Stimulated activated CD8-positive, alpha-beta memory T cell treated with anti-CD3 and anti-CD28 coated beads, Interleukin-4, amount 100 ng/mL, for 24 hours (primary cell): ENCODE data around the gene MTCP1.

Experiments used
- DNase-seq: peaks from one replicate; pipeline ENCODE4 v3.0.0-alpha.2; 2020; ENCODE audit warnings: low read depth

MTCP1 gene, protein sequence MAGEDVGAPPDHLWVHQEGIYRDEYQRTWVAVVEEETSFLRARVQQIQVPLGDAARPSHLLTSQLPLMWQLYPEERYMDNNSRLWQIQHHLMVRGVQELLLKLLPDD

GRCh38 chrX:155070975-155071693, at the start of gene MTCP1, which contains the start of the genes BRCC3 and CMC4:
Gene MTCP1, minus strand, starts transcription at chrX:155071136. Its CDS starts 5,126 bp downstream, at chrX:155066010.
Gene BRCC3, plus strand, starts transcription at chrX:155071508. Its CDS starts 20 bp downstream, at chrX:155071528.
Gene CMC4, minus strand, starts transcription at chrX:155071136. Its CDS starts 7,113 bp downstream, at chrX:155064023.
- DNase-seq: peak; percentile 66

DNA sequence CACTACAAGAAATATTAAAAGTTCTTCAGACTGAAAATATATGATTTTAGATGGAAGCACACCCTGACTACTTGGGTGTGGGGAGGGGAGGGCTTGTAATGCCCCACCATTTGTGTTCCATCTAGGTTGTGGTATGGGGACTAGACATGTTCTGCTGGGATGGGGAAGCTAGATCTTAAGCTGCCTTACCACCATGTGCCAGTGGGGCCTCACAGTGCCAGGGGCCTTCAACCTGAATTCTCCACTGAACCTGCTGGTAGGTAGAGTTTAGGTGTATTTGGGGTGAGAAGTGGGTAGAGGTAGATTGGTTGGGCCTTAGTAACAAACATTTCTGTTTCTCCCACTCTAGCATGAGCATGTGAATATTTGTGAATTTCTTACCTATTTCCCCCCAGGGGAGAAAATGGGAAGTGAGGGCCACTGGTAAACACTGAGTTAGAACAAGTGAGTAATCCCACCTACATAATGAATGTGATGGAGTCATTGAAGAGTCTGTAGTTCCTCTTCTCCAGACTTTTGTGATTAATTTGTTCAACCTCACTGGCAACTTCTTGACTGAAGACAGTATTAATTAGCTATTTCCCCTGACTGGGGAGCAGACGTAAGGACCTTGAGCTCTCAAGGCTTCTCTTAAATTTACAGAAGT, 44.4 kb upstream of the MTCP1 start:
- no peak for DNase-seq

DNA sequence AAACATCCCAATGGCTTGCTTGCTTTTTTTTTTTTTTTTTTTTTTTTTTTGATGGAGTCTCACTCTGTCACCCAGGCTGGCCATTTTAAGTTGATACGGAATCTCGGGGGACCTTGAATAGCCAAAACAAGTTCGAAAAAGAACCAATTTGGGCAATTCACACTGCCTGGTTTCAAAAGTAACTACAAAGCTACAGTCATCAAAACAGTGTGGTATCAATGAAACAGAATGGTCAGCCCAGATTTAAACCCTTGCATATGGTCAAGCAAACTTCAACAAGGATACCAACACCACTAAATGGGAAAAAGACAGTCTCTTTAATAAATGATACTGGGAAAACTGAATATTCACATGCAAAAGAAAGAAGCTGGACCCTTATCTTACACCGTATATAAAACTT, 42.2 kb upstream of the MTCP1 start:
- DNase-seq: no peak

DNA sequence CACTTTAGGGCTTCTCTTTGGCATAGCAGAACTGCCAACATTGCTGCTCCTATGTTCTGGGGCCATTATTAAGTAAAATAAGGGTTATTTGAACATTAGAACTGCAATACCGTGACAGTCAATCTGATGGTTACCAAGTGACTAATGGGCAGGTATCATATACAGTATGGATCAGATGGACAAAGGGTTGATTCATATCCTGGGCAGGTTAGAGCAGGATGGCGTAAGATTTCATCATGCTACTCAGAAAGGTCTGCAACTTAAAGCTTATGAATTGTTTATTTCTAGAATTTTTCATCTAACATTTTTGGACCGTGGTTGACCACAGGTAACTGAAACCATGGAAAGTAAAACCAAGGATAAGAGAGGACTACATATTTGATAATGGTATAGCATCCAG, 41.2 kb upstream of the MTCP1 start:
- no peak for DNase-seq

- no peak for DNase-seq
These were observed 37.5 kb upstream of the MTCP1 start for GRCh38 chrX:155108427-155108826.

DNA sequence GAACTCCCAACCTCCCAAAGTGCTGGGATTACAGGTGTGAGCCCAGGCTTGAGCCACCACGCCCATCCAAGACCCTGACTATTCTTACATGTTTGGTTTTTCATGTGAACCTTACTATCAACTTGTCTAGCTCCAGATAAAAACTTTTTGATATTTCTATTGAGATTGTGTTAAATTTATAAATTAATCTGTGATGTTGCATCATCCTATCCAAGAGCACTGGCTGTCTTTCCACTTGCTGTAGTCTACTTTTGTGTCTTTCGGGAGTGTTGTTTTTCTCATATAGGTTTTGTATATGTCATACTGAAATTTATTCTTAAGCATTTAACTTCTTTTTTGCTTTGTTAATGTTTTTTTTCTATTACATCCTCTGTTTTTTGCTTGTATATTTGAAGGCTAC, 35.0 kb upstream of the MTCP1 start:
- DNase-seq: no peak

DNA sequence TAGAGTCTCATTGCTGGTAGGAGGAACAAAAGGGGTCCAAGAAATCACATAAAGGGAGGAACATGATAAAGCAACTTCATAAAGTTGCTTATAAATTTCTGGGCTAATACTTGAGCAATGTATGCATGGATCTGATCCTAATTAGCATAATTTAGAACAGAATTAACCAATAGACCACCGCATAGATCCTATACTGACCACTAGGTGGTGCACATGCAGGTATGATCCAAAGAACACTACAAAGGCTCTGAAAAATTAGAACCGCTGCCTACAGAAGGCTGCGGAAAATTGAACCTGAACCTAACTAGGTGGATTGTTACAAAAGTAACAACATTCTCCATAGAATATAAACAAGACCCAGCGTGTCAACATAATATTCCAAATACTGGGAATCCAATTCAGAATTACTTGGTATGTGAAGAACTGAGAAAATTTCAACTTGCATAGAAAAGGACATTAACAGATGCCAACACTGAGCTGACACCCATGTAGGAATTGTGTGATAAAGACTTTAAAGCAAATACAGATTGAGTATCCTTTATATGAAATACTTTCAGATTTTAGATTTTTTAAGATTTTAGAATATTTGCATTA, 23.6 kb upstream of the MTCP1 start:
- no peak for DNase-seq

GRCh38 chrX:155086961-155087735, 16.2 kb upstream of the MTCP1 start:
- no peak for DNase-seq

GRCh38 chrX:155086202-155086840, 15.4 kb upstream of the MTCP1 start:
- DNase-seq: peak; percentile 20

GRCh38 chrX:155071694-155072280, 851 bp upstream of the MTCP1 start:
- peak; percentile 6 for DNase-seq

GRCh38 chrX:155070663-155070974, 317 bp downstream of the MTCP1 start:
- no peak for DNase-seq

GRCh38 chrX:155070038-155070437, 898 bp downstream of the MTCP1 start:
- DNase-seq: no peak

DNA sequence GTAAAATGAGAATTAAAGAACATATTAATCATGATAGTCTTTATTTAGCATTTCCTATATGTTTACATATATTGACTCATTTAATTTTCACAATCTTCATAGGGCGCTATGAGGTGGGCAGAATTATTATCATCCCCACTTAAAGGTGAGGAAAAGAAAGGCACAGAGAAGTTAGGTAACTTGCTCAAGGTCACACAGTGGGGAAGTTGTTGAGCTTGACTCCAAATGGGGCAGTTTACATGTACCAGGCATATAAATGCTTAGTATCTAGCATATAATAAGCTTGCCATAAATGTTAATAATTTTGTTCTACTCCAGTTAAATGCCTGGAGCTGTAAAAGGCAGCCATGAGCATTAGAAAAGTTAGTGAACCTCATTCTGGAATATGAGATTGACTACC, 1.5 kb downstream of the MTCP1 start:
- DNase-seq: no peak

DNA sequence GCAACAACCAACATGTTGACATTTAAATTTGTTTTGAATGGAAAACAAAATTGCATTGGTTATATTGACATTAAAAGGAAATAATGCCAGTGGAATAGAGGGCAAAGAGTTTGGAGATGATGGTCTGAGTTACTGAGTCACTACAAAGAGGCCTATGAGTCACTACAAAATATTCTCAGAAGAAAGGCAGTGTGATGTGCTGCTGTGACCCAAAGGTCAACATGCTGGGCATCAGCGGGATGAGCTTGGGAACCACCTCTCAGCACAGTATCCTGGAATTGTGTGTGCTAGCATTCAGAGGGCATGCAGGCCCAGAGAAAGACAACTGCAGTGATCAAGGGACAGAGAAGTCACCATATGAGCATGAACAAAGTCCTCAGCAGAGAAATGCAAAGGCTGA, 2.8 kb downstream of the MTCP1 start:
- DNase-seq: no peak

GRCh38 chrX:155065035-155065734, 5.8 kb downstream of the MTCP1 start:
- DNase-seq: no peak

DNA sequence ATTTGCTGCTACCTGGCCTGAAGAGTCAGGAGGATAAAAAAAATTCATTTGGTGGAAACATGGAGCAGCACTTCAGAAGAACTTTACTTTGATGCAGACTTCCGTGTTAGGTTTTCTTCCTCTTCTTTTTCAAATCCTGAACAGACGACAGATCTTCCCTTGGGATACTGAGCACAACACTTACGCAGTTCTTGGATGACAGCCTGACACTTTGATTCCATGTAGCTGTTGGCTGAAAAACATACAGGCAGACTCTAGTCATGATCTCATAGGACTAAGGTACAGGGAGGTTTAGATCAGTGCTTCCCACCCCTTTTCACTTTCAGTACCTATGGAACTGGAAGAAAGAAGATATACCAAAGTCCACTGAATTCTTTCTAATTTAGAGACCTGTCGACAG, 9.2 kb downstream of the MTCP1 start:
- no peak for DNase-seq

GRCh38 chrX:155056877-155057792, 13.8 kb downstream of the MTCP1 start:
- peak; percentile 19 for DNase-seq

- no peak for DNase-seq
These were observed 14.5 kb downstream of the MTCP1 start for GRCh38 chrX:155056471-155056870.

- DNase-seq: no peak
These were observed 15.4 kb downstream of the MTCP1 start for GRCh38 chrX:155055494-155055893.

DNA sequence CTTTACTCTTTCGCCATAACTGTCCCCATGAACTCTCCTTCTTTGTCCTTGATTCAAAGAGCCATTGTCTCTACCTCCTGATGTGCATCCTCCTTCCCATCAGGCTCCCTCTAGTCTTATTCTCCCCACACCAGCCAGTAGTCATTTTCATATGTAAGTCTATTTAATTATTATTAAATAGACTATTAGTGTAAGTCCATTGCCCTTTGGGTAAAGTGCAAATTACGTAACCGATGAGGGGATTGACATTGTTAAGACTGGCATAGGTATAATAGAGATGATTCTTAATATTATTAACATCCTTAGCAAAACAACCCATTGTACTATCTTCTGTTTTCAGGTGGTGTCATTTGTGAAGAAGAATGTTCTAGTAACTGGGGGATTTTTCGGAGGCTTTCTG, 16.7 kb downstream of the MTCP1 start:
- no peak for DNase-seq
